Stimulated activated CD4-positive, alpha-beta T cell treated with anti-CD3 and anti-CD28 coated beads, Interleukin-4, amount 100 ng/mL, for 48 hours (primary cell): Measurements from ENCODE around the gene JMJD7.

Experiments used
- DNase-seq, 2 donors: peaks; one replicate each; pipeline ENCODE4 v3.0.0-alpha.2; 2020; ENCODE audit warnings: low read depth in 2 of 2

JMJD7 gene

DNA sequence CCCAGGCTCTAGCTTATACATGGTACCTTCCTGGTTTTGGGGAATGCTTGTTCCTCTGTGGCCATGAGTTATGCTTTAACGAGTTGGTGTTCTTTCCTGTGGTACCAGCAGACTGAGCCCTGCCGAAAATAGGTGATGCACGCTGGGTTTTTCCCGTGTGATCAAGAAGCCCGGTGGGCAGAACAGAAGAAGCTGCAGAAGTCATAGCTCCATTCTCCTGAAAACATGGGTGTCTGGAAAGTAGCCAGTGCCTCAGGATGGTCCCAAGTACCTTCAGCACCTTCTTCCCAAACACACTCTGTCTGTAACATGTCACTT is 28.4 kb upstream of the JMJD7 start:
- no peak for DNase-seq

DNA sequence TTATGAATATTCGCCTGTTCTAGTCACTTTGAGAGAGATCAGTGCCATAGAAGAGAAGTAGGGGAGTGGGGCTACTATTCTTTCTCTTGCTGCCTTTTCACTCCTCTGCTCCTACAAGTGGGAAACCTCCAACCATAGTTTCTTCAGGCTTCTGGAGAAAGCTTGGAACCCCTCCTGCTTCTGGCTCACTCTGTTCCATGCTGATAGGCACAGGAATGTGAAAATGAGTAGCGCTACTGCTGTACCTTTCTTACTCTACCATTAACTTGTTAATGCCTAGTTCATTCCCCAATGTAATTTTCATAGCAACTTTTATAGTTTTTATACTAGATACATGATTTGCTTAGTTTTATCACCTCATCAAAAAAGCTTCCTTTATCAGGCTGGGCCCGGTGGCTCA is 26.7 kb upstream of the JMJD7 start:
- no peak for DNase-seq

GRCh38 chr15:41801850-41802455 is 25.9 kb upstream of the JMJD7 start:
- no peak for DNase-seq

- DNase-seq: no peak
Measured at GRCh38 chr15:41804361-41804760, 23.5 kb upstream of the JMJD7 start.

DNA sequence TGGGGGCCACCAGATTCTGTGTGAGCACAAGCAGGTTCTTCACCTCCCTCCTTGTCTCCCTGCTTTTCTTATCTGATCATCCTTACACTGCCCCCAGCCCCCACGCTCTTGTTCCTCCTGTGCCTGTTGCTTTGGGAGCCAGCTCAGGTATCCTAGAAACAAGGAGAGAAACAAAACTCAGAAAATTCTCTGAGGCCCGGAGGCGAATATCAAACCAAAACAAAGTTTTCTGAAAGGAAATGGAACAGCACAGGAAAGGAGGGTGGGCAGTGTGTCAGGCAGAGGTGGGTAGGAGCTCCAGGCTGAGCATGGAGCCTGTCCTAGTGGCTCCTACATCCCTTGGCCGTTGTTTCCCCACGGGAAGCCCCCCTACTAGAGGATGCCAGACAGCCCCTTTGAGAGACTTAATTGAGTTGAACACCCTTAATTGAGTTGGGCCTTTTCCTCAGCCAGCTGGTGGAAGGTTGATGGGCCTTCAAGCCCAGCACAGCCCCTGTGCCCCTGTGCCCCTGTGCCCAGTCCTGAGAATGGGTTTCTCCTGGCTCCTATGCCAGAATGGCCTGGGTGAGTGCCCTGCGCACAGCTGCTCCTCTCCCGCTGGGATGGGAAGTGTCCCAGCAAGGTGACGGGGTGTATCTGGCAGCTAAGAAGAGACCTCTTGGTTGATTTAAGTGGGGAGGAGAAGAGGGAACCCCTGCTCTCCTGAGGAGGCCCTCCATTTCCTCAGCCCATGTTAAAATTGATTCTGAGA is 22.8 kb upstream of the JMJD7 start:
- DNase-seq: no peak

DNA sequence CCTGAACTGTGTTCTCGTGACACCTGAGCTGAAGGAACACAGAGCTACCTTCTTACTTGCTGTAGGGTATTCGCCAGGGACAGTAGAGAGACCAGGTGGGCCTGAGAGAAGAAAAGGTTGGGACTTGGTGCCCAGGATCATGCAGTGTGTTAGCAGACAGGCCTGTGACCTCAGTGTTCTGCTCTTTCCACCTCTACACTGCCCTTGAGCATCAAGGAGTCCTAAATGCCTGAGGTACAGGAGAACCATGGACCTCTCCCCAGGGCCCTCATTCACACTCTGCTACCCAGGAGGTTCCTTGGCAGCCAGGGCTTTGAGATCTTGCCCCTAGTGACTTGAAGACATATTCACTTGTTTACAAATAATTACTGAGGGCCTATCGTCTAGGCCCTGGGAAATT is 22.2 kb upstream of the JMJD7 start:
- DNase-seq: no peak

DNA sequence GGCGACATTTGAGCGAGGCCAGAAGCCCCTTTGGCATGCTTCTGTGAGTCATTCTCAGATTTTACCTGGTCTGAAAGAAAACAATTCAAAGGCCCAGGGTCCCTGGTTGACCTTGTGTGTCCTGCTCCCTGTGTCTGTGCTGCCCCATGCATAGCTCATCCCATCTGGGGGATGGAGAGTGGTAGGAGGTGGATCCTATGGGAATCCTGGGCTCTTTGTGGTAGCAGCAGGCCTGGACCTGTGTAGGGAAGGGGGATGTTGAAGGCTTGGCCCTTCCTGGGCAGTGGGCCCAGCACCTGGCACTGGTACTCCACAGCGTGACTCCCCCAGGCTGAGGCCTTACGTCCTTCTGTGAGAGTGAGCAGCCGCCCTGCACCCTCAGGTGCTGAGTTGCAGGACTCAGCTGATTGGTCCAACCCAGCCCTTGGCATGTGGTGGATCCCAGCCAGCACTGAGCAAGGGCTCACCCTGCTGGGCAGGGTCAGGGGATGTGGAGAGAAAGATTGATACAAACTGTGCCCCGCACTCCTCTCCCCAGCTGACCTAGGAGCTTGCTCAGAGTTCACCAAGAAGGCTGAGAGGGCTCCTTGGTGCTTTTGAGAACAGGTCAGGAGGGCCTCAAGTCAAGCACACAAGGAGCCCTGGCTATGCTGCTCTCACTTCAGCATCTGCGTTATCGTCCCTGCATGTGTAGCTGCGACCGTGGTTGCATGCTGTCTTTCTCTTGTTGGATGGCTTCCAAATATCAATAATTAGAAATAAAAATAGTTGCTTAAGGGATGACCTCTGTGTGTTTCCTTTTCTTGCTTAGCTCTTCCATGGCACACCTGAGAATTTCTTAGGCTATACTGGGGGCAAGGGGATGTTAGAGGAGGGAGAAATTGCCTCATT is 21.4 kb upstream of the JMJD7 start:
- no peak for DNase-seq

- DNase-seq: no peak
Measured at GRCh38 chr15:41809121-41809520, 18.8 kb upstream of the JMJD7 start.

- no peak for DNase-seq
Measured at GRCh38 chr15:41809526-41810220, 18.2 kb upstream of the JMJD7 start.

DNA sequence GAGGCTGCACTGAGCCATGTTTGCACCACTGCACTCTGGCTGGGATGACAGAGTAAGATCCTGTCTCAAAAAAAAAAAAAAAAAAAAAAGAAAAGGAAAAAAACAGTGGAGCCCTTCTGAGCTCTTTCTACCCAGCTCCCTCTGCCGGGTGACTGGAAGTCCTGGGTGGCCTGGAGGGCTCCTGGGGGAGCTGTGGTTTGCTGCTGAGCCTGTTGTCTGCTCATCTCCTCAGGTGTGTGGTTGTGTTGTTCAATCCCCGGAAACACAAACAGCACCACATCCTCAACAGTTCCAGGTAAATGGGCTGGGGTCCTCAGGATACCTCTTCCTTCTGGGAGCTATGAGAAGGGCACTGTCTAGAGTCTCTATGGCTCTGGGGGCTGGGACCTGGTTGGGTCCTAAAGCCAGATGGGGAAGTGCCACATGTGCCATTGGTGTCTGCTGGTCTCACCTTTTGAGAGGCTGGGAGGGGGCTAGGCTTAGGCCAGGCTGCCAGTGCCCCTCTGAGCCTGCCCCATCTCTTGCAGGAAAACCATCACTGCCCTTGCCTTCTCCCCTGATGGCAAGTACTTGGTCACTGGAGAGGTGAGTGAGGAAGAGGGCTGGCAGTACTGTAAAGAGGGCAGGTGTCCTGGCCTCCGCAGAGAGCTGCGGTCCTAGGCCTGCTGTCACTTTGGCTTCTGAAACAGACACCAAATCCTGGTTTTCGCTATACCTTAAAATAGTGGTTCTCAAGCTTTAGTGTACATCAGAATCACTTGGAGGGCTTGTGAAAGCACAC is 17.1 kb upstream of the JMJD7 start:
- DNase-seq: no peak

GRCh38 chr15:41811432-41812195 is 16.3 kb upstream of the JMJD7 start:
- DNase-seq: peak; percentile 57 to 68

GRCh38 chr15:41812820-41813375 is 15.0 kb upstream of the JMJD7 start:
- DNase-seq: no peak

- no peak for DNase-seq
Measured at GRCh38 chr15:41813426-41813825, 14.5 kb upstream of the JMJD7 start.

GRCh38 chr15:41814534-41814933 is 13.4 kb upstream of the JMJD7 start:
- DNase-seq: no peak

DNA sequence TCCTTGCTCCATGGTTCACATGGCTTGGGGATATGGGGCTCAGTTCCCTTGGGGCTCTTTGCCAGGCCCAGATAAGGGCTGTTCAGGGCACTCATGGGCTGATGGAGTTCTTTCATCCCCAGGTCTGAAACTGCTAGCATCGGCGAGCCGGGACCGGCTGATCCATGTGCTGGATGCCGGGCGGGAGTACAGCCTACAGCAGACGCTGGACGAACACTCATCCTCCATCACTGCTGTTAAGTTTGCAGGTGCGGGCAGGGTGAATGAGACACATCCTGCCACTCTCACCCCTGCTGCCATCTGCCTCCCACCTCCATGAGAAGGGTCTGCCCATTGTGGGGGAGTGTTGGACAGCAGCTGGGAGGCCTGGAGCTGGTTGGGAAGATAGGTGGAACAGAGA is 11.1 kb upstream of the JMJD7 start:
- no peak for DNase-seq

DNA sequence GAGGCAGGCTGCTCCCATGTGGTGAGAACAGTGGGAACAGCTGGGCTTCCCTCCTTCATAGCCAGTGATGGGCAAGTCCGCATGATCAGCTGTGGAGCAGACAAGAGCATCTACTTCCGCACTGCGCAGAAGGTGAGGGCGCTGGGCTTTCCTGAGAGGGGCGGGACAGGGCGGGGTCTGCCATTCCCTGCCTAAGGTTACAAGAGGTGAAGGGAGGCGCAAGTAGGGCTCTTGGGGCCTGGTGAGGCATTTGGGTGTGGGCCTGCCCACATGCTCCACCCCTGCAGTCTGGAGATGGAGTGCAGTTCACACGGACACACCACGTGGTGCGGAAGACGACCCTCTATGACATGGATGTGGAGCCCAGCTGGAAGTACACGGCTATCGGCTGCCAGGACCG is 10.6 kb upstream of the JMJD7 start:
- DNase-seq: no peak

- no peak for DNase-seq
Measured at GRCh38 chr15:41817781-41818180, 10.1 kb upstream of the JMJD7 start.

GRCh38 chr15:41819455-41820050 is 8.3 kb upstream of the JMJD7 start:
- DNase-seq: no peak

- no peak for DNase-seq
Measured at GRCh38 chr15:41820791-41821423, 7.0 kb upstream of the JMJD7 start.

- no peak for DNase-seq
Measured at GRCh38 chr15:41821831-41822230, 6.1 kb upstream of the JMJD7 start.
